22Rv1 (cell line): Measurements from ENCODE around the gene SLC14A1.

Experiments
- ZFX ChIP-seq: fragments of 450-650 bp; IDR thresholded peaks from 2 replicates; pipeline ENCODE4 v1.6.1; 2017; ENCODE audit warnings: antibody characterized with exemption, borderline replicate concordance
- TF ChIP-seq, protein P1 (sequence below): fragments of 450-650 bp; IDR thresholded peaks from 2 replicates; pipeline ENCODE4 v1.5.1; 2017; ENCODE audit warnings: mild to moderate bottlenecking

DNA sequence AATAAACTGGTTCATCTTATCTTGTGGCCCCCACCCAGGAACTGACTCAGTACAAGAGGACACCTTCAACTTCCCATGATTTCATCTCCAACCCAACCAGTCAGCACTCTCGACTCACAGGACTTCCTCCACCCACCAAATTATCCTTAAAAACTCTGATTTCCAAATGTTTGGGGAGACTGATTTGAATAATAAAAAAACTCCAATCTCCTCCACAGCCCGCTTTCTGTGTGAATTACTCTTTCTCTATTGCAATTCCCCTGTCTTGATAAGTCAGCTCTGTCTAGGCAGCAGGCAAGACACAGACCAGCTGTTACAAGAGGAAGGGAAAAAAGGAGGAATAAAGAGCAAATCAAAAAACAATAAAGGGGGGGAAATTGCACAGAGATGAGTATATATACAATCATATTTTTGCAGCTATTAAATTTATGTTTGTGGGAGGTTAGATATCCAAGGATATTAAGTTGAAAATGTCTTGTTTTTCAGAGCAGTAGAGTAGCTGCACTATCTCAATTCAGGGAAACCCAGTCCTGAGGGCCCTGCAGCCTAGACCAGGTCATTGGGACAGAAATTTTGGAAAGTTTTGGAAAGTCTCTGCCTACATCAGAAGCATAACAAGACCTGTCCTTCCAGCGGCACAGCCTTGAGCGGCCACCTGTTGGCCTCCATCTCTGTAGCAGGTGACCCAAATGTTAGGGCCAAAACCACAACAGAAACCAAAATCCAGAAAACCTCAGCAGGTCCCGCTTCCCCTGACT is 68.7 kb downstream of the SLC14A1 start:
- TF ChIP-seq, protein P1, sequence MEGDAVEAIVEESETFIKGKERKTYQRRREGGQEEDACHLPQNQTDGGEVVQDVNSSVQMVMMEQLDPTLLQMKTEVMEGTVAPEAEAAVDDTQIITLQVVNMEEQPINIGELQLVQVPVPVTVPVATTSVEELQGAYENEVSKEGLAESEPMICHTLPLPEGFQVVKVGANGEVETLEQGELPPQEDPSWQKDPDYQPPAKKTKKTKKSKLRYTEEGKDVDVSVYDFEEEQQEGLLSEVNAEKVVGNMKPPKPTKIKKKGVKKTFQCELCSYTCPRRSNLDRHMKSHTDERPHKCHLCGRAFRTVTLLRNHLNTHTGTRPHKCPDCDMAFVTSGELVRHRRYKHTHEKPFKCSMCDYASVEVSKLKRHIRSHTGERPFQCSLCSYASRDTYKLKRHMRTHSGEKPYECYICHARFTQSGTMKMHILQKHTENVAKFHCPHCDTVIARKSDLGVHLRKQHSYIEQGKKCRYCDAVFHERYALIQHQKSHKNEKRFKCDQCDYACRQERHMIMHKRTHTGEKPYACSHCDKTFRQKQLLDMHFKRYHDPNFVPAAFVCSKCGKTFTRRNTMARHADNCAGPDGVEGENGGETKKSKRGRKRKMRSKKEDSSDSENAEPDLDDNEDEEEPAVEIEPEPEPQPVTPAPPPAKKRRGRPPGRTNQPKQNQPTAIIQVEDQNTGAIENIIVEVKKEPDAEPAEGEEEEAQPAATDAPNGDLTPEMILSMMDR, result no peak
- TF ChIP-seq ZFX, result no peak
